ENCODE data around the gene ACADL.

- TF ChIP-seq CTCF (IDR thresholded peaks at IDR 0.05; ENCODE audit: insufficient read depth, low read length) (no peak), POLR2AphosphoS5 (IDR thresholded peaks at IDR 0.05; ENCODE audit: low read depth) (no peak)
These were observed 25.4 kb downstream of the ACADL start for GRCh38 chr2:210199854-210200253.

Data from HL-60 (cell line).